GM21723 (cell line): ENCODE data around the gene CCDC15.
"Not testable (repeated sequence)": the region's sequence is repeated elsewhere in the genome, so short reads cannot be mapped to it uniquely, and the experiment has no call there.

Source experiments
- ATAC-seq: cut with Tn5 transposase; IDR thresholded peaks from one replicate; pipeline ENCODE4 v1.9.1; 2021; ENCODE audit warnings: mild to moderate bottlenecking, moderate library complexity; ENCODE audit not compliant: unreplicated experiment

CCDC15 gene

DNA sequence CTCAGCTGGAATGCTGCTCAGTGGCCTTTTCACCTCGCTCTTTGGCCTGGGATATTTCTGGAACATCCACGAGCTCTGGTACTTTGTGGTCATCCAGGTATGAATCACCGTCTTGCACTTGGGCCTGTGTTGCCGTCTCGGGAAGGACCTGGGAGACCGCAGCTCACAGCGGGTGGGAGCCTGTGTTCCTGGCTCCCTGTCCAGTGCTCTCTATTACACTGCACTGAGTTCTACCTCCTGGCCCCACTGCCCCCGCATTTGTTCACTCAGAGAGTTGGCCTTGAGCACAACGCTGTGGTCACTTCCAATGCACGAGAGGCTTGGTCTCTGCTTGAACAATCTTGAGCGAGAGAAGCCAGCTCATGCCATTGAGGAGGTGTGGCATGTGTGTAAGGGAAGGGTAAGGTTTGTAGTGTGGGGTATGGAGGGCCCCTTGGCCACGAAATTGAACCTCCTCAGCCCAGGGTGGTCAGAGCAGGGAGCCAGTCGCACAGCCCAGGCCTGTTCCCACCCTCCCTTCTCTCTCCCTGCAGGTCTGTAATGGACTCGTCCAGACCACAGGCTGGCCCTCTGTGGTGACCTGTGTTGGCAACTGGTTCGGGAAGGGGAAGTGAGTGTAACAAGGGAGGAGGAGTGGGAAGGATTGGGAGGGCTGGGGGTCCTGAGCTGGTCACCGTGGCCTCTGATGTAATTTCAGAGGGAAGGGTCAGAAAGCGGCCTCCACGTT lies 125.3 kb downstream of the CCDC15 start:
- ATAC-seq = no peak

GRCh38 chr11:125079878-125080530 lies 126.0 kb downstream of the CCDC15 start:
- no peak for ATAC-seq

GRCh38 chr11:125080531-125080911 lies 126.5 kb downstream of the CCDC15 start:
- ATAC-seq = no peak

DNA sequence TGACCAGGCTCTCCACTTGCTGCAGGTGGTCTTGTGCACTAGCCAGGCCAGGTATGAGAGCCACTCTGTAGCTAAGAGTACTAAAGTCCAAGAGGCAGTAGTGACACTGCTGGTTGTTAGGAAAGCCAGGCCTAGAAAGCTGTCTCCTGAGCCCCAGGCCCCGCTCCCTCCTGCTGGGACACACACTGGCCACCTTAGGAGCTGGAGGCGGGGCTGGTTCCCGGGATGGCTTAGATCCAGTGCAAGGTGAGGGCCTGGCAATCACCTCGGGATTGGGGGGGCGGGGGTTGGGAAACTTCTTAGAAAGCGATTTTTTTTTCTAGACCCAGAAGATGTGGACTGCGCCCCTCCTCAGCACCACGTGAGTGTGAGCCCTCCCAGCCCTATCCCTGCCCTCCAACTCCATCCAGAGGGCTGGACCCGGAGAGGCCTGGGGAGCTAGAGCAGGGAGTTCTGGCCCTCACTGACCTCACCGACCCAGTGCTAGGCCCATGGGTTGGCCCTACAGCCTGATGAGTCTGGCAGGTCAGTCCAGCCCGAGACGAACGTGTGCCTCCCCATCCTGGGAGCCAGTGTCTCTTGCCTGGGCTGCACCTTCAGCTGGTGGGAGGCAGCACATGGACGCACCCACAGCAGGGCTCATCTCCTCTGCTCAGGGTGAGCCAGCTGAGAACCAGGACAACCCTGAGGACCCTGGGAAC lies 127.2 kb downstream of the CCDC15 start:
- ATAC-seq = no peak

DNA sequence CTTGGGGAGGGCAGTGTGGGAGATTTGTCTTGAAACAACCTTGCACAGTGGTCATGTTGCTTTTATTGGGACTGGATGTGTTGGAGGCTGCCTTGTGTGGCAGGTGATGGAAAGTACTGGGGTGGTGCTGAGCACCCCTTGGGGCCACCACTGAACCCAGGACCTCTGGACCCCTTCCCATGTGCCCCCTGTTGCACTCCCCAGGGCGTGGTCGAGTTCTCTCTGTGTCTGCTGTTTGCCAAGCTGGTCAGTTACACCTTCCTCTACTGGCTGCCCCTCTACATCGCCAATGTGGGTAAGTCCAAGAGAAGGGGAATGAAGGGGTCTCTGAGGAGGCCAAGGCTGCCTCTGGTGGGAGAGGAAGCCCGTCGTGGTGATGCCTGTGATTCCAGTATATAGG lies 128.0 kb downstream of the CCDC15 start:
- ATAC-seq = no peak

DNA sequence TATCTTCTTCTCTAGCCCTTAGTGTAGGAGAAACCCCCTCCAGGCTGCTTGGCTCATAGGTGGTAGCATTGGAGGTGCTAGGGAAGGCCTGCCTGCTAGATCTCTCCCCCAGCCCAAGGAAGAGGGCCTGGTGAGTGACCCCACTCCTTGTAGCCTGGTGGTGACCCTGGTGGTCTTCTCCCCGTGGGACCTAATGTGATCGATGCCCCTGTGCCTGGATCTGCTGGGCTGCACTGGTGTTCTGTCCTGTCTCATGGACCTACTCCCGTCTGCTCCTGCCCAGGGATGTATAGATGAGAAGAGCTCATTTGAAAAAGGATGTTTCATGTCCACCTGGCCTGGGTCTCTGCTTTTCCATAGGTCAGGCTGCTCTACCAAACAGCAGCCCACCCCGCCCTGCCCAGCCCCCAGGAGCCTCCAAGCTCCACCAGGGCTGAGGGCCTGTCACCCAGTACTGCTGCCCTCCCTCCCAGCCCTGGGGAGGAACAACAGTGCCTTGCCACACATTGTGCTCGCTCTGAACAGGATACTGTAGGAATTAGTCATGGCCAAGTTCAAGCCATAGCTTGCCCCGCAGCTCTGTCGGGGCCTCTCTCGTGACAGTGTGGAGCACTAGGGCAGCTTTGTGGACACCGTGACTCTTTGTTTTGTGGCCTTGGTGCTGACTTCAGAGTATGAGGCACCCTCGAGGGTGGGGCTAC lies 128.8 kb downstream of the CCDC15 start:
- no peak for ATAC-seq

DNA sequence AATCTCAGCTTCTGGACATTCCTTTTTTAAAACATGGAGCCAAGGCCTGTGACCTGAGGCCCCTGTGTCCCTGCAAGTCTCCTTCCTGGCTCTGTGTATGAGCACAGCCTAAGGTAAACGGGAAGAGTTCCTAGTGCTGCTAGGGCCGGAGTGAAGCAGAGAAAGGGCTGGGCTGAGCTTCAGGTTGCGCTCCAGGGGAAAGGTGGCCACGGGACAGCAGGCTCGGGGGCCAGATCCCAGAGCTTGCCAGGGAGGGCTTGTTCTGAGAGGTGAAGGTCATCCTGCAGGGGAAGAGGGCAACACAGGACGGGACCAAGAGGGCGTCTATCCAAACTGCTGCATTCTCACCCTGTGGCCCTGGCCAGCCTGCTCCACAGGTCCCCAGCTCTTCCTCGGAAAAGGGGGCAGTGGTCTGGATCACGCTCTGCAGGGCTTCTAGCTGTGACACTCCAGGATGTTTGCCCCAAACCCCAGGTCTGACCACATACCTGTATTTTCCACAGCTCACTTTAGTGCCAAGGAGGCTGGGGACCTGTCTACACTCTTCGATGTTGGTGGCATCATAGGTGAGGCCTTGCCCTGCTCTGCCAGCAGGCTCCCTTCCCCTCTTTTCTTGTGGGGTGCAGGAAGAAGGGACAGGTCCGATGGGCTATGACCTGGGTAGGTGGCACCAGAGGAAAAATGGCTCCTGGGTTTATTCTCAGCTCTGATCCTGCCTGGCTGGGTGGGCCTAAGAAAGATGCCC lies 129.5 kb downstream of the CCDC15 start:
- ATAC-seq = no peak

- no peak for ATAC-seq
Measured at GRCh38 chr11:125084057-125084416, 130.0 kb downstream of the CCDC15 start.

DNA sequence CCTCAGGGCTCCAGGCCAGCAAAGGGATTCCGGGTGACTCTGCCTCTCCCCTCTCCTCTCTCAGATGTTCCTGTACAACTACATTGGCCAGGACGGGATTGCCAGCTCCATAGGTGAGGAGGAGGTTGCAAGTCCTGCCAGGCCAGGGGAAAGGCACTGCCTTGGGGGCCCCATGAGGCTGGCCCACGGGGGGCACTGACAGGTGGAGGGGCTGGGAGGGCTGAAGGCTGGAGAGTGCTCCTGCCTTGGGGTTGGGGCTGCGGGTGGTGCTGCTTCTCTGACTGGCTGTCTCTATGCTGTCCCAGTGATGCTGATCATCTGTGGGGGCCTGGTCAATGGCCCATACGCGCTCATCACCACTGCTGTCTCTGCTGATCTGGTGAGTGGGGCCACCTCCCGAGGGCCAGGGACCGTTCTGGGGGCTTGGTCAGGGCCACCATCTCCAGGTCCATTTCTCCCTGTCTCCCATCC lies 130.8 kb downstream of the CCDC15 start:
- ATAC-seq = no peak

GRCh38 chr11:125085301-125086081 lies 131.5 kb downstream of the CCDC15 start:
- ATAC-seq = no peak

DNA sequence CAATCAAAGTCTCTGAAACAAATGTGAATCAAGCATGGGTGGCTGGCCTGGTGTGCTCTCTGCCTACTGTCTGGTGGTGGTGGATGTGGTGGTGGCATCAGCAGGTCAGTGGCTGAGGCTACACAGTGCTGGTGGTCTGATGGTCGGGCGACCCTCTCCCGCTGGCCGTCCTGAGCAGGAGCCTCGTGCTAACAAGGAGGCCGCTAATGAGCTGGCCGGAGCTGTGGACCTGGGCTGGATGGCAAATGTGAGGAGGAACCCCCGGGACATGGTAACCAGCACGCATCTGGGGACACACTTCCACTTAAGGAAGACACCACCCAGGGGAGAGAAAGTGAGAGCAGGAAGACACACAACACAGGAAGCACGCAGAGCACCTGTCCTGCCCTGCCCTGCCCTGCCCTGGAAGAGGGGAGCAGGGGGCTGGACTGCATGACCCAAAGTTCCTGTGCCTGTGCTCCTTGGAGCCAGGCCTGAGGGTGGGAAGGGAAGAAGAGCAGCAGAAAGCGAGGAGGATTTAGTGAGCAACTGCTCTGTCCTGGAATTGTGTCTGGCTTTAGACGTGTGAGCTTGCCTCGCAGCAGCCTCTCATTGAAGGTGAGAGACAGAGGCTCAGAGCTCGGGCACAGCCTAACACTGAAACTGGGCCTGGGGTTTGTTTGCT lies 132.8 kb downstream of the CCDC15 start:
- ATAC-seq = no peak

DNA sequence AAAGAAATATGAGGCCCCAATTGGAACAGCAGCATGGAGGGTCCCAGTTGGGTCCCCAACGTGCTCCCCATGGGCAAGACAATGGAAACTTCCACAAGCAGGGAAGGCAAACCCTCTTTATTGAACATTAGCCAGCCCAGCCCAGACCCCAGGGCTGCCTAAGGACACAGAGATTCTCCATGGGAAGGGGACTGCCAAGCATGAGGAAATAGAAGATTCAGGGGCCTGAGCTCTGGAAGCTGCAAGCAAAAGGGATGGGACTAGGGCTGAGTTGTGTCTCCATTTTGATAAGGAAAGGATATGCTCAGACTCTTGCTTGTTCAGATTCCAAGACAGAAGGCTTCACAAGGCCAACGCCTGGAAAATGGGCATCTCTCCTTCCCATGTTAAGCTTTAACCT lies 134.1 kb downstream of the CCDC15 start:
- ATAC-seq = no peak

DNA sequence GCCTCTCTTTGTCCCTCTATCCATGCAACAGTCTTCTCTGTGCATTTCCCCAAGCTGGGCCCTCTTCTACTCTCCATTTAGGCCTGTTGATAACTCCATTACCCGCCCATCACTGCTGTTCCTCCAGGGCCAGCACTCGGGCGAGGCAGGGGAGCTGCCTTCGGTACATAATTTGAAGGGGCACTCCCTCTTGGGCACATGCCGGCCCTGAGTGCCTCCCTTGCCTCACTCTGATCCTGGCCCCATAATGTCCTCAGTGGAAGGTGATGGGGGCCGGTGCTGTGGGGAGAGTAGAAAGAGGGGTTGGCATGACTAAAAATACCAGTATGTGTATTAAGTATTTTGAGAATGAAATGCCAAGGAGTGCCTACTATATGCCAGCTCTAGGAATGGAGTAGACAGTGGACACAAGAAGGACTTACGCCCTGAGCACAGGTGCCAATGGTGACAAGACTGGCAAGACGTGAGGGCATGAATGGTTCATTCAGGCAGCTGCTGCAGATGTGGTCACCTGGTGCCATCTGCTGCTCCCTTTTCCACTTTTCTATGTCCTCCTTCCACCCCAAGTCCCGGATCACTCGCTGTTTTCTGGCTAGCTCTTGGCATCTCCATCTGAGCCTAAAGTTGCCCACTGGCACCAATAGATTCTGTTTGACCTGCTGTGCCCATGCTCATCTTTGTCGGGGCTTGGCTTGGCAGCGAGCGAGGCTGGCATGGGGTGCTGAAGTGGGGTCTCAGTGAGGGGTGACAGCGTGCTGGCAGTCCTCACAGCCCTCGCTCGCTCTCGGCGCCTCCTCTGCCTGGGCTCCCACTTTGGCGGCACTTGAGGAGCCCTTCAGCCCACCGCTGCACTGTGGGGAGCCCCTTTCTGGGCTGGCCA lies 134.8 kb downstream of the CCDC15 start:
- no peak for ATAC-seq

DNA sequence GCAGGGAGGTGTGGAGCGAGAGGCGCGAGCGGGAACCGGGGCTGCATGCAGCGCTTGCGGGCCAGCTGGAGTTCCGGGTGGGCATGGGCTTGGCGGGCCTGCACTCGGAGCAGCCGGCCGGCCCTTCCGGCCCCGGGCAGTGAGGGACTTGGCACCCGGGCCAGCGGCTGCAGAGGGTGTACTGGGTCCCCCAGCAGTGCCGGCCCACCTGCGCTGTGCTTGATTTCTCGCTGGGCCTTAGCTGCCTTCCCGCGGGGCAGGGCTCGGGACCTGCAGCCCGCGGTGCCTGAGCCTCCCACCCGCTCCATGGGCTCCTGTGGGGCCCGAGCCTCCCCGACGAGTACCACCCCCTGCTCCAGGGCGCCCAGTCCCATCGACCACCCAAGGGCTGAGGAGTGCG lies 135.5 kb downstream of the CCDC15 start:
- ATAC-seq = not testable (repeated sequence)

DNA sequence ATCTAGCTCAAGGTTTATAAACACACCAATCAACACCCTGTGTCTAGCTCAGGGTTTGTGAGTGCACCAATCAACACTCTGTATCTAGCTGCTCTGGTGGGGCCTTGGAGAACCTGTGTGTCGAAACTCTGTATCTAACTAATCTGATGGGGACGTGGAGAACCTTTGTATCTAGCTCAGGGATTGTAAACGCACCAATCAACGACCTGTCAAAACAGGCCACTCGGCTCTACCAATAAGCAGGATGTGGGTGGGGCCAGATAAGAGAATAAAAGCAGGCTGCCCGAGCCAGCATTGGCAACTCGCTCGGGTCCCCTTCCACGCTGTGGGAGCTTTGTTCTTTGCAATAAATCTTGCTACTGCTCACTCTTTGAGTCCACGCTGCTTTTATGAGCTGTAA lies 136.1 kb downstream of the CCDC15 start:
- ATAC-seq = not testable (repeated sequence)

DNA sequence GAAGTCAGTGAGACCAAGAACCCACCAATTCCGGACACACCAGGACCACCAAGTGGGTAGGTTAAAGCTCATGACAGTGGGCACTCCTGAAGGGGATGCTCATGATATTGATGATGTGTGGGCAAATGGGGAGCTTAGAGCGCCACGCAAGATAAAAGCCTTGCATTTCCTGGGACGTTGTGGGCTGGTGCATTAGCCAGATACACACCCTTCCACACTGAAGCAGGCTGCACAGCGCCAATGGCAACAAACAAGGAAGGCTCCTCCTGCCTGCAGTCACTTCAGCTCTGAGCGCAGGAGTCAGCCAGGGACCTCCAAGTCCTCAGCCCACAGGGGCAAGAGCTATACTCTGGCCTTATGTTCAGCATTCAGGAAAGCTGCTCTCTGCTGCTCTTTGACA lies 136.8 kb downstream of the CCDC15 start:
- ATAC-seq = no peak
